IMR-90 (cell line): ENCODE measurements around the gene PEX19. TPM values are rescaled to one million over a fixed set of nuclear protein-coding genes. Genes with fewer than 3 reads are reported as not detected.

Experiments used
- ATAC-seq: fragments of 200-7000 bp; cut with Tn5 transposase; 2 replicates; pipeline ENCODE4 v1.9.1; 2020; ENCODE audit warnings: low read depth, mild to moderate bottlenecking, moderate library complexity
- BruUV-seq: library from RNA; stranded (reverse); fragments of 400-500 nt; replicated peaks from 2 replicates; lab custom pipeline; 2021; lab: Mats Ljungman, UMichigan
- CTCF ChIA-PET: fragments of 300-600 bp; formaldehyde crosslinking; extraction: SDS; loops from one replicate; lab custom pipeline; 2021; ENCODE audit warnings: antibody characterized with exemption; lab: Yijun Ruan, JAX
- POLR2A ChIA-PET: fragments of 300-600 bp; sonication (Branson Sonifier 250); formaldehyde crosslinking; loops from one replicate; lab custom pipeline; 2022; ENCODE audit warnings: antibody characterized with exemption; ENCODE audit not compliant: unreplicated experiment; lab: Charles Lee
- DNase-seq: peaks from one replicate; pipeline ENCODE4 v3.0.0; 2013
- H2AFZ ChIP-seq: replicated peaks from 2 replicates; pipeline ENCODE3; 2013; ENCODE audit warnings: low read length, mild to moderate bottlenecking; ENCODE audit not compliant: poor library complexity
- H2AK5ac ChIP-seq: 2 replicates; pipeline ENCODE4 v1.6.1; 2013; ENCODE audit warnings: low read depth, low read length, inconsistent platforms
- H2AK9ac ChIP-seq: replicated peaks from 2 replicates; pipeline ENCODE3; 2013; ENCODE audit warnings: mild to moderate bottlenecking, low read depth, low read length, moderate library complexity; ENCODE audit not compliant: poor library complexity
- H2BK120ac ChIP-seq: 2 replicates; pipeline ENCODE4 v1.6.1; 2013; ENCODE audit warnings: low read depth, low read length, inconsistent platforms
- H2BK15ac ChIP-seq: 3 replicates; pipeline ENCODE4 v1.6.1; 2013; ENCODE audit warnings: low read depth, low read length, inconsistent platforms
- H2BK20ac ChIP-seq: 2 replicates; pipeline ENCODE4 v1.6.1; 2013; ENCODE audit warnings: low read depth, mild to moderate bottlenecking, inconsistent platforms, low read length, moderate library complexity
- H2BK5ac ChIP-seq: 2 replicates; pipeline ENCODE4 v1.6.1; 2013; ENCODE audit warnings: mild to moderate bottlenecking, low read depth, low read length, inconsistent platforms; ENCODE audit not compliant: poor library complexity, severe bottlenecking
- H3K14ac ChIP-seq: replicated peaks from 2 replicates; pipeline ENCODE4 v1.6.1; 2013; ENCODE audit warnings: low read depth, low read length, inconsistent platforms
- H3K18ac ChIP-seq: 2 replicates; pipeline ENCODE4 v1.6.1; 2013; ENCODE audit warnings: low read depth, low read length, control low read depth
- H3K23ac ChIP-seq: 2 replicates; pipeline ENCODE4 v1.6.1; 2013; ENCODE audit warnings: low read depth, low read length, inconsistent platforms
- H3K27ac ChIP-seq: 2 replicates; pipeline ENCODE4 v1.5.1; 2013; ENCODE audit warnings: mild to moderate bottlenecking, control low read depth, low read length; ENCODE audit not compliant: insufficient read depth
- H3K27me3 ChIP-seq: 2 replicates; pipeline ENCODE4 v1.6.1; 2013; ENCODE audit warnings: low read length; ENCODE audit not compliant: control insufficient read depth, insufficient read depth
- H3K36me3 ChIP-seq: 2 replicates; pipeline ENCODE4 v1.6.1; 2013; ENCODE audit warnings: low read length, mixed read lengths; ENCODE audit not compliant: control insufficient read depth, insufficient read depth
- H3K4ac ChIP-seq: 2 replicates; pipeline ENCODE4 v1.6.1; 2013; ENCODE audit warnings: low read depth, low read length, inconsistent platforms
- H3K4me1 ChIP-seq: 2 replicates; pipeline ENCODE4 v1.6.1; 2013; ENCODE audit warnings: low read length, mixed read lengths; ENCODE audit not compliant: control insufficient read depth, insufficient read depth
- H3K4me2 ChIP-seq: 2 replicates; pipeline ENCODE4 v1.6.1; 2013; ENCODE audit warnings: low read depth, mild to moderate bottlenecking, control low read depth, low read length, moderate library complexity
- H3K4me3 ChIP-seq: 2 replicates; pipeline ENCODE4 v1.5.1; 2013; ENCODE audit warnings: low read depth, mild to moderate bottlenecking, control low read depth, low read length, moderate library complexity; ENCODE audit not compliant: insufficient read depth
- H3K56ac ChIP-seq: 2 replicates; pipeline ENCODE4 v1.6.1; 2013; ENCODE audit warnings: low read length, inconsistent platforms; ENCODE audit not compliant: insufficient read depth; ENCODE audit errors: extremely low read depth
- H3K79me1 ChIP-seq, 2 experiments: 2 replicates each; pipeline ENCODE4 v1.6.1; 2013; ENCODE audit warnings: low read length in 2 of 2, inconsistent platforms in 1 of 2, low read depth in 1 of 2
- H3K9ac ChIP-seq: 2 replicates; pipeline ENCODE4 v1.6.1; 2013; ENCODE audit warnings: low read depth, low read length, control low read depth
- H3K9me1 ChIP-seq: 2 replicates; pipeline ENCODE4 v1.6.1; 2013; ENCODE audit warnings: low read length, inconsistent platforms; ENCODE audit not compliant: insufficient read depth
- H3K9me3 ChIP-seq: 2 replicates; pipeline ENCODE4 v1.6.1; 2013; ENCODE audit warnings: low read length; ENCODE audit not compliant: control insufficient read depth, insufficient read depth
- H4K20me1 ChIP-seq: 2 replicates; pipeline ENCODE4 v1.6.1; 2013; ENCODE audit warnings: low read length, inconsistent platforms; ENCODE audit not compliant: insufficient read depth
- H4K5ac ChIP-seq: 2 replicates; pipeline ENCODE4 v1.6.1; 2013; ENCODE audit warnings: mild to moderate bottlenecking, low read depth, low read length, control low read depth
- H4K8ac ChIP-seq, 2 experiments: 2 replicates each; pipeline ENCODE4 v1.6.1; 2013; ENCODE audit warnings: low read depth in 2 of 2, low read length in 2 of 2, control low read depth in 1 of 2, inconsistent platforms in 1 of 2
- H4K91ac ChIP-seq: 2 replicates; pipeline ENCODE4 v1.6.1; 2013; ENCODE audit warnings: low read depth, low read length, inconsistent platforms; ENCODE audit not compliant: insufficient read depth
- CEBPB ChIP-seq: IDR thresholded peaks from 2 replicates; pipeline ENCODE4 v1.6.1; 2012; ENCODE audit warnings: low read depth, low read length, improper control_type of control experiment
- ELK1 ChIP-seq: fragments of 150-350 bp; IDR thresholded peaks from 2 replicates; pipeline ENCODE4 v1.6.1; 2016; ENCODE audit warnings: low read depth, mild to moderate bottlenecking, low read length, moderate library complexity, borderline replicate concordance
- FOS ChIP-seq: fragments of 150-350 bp; IDR thresholded peaks from 2 replicates; pipeline ENCODE4 v1.6.1; 2016; ENCODE audit warnings: low read depth, low read length
- MAFK ChIP-seq: IDR thresholded peaks from 2 replicates; pipeline ENCODE4 v1.6.1; 2012; ENCODE audit warnings: low read depth, low read length, improper control_type of control experiment
- MXI1 ChIP-seq: IDR thresholded peaks from 2 replicates; pipeline ENCODE4 v1.6.1; 2012; ENCODE audit warnings: low read depth, mild to moderate bottlenecking, low read length, moderate library complexity, borderline replicate concordance
- NFE2L2 ChIP-seq: fragments of 150-350 bp; IDR thresholded peaks from 2 replicates; pipeline ENCODE4 v1.6.1; 2016; ENCODE audit warnings: low read depth, mild to moderate bottlenecking, low read length
- RAD21 ChIP-seq: IDR thresholded peaks from 2 replicates; pipeline ENCODE4 v1.6.1; 2012; ENCODE audit warnings: low read length, improper control_type of control experiment
- RCOR1 ChIP-seq: IDR thresholded peaks from 2 replicates; pipeline ENCODE4 v1.6.1; 2012; ENCODE audit warnings: mild to moderate bottlenecking, low read length, improper control_type of control experiment; ENCODE audit not compliant: insufficient replicate concordance
- RFX5 ChIP-seq: IDR thresholded peaks from 2 replicates; pipeline ENCODE4 v1.8.0; 2012; ENCODE audit warnings: low read depth, mild to moderate bottlenecking, low read length, moderate library complexity
- SMC3 ChIP-seq: fragments of 150-350 bp; IDR thresholded peaks from 2 replicates; pipeline ENCODE4 v1.6.1; 2016; ENCODE audit warnings: low read depth, mild to moderate bottlenecking, antibody characterized with exemption, low read length, moderate library complexity
- WGBS, 2 experiments: methylation state at CpG; one replicate each; pipeline versions ENCODE4 v1.1.5 to v1.1.7; 2013; ENCODE audit warnings: missing lambda C conversion rate in 2 of 2; ENCODE audit not compliant: insufficient read length in 1 of 2; ENCODE audit errors: extremely low coverage in 2 of 2; 5-methylcytosine and 5-hydroxymethylcytosine counted together
- dilution Hi-C: fragments of 300-500 bp; cut with HindIII; formaldehyde crosslinking; loops from one replicate; pipeline ENCODE4 v1.14.3; 2018; ENCODE audit warnings: low sequenced_read_pairs; ENCODE audit not compliant: unreplicated experiment
- in situ Hi-C: fragments of 300-500 bp; cut with MboI; formaldehyde crosslinking; loops from 3 replicates; pipeline ENCODE4 v1.14.3; 2019; ENCODE audit warnings: low sequenced_read_pairs, inconsistent platforms, mixed read lengths
- intact Hi-C: fragments of 100-400 bp; cut with micrococcal nuclease; formaldehyde crosslinking; loops from 2 replicates; pipeline ENCODE4 v1.10.0; 2022
- polyA plus RNA-seq, 3 experiments: library from polyadenylated mRNA; depleted of rRNA; stranded (reverse); fragments of >200 nt; gene quantifications; 2 replicates each; pipeline ENCODE4 v1.2.3, GENCODE V29; 2012; ENCODE audit warnings: low replicate concordance in 1 of 3
- total RNA-seq: library from RNA; depleted of rRNA; stranded (reverse); fragments of >200 nt; gene quantifications from 2 replicates; pipeline ENCODE4 v1.2.3, GENCODE V29; 2012

Gene PEX19
- total and polyA plus RNA-seq, 2 of the 4 experiments (the other 2 are of a cell fraction): 44.5 to 67.7 TPM

GRCh38 chr1:160255781-160256300, 29.1 kb downstream of the PEX19 start:
- no peak overlapping the region for H3K23ac ChIP-seq
- no peak overlapping the region for H2BK15ac ChIP-seq
- H3K79me1 ChIP-seq: peaks cover 20 to 59% of the 10 kb centered on the region in 2 experiments; a peak in 3 of 4 replicates
- H3K9ac ChIP-seq: no peak overlapping the region
- 100% methylated on average over 1 of the region's 4 CpGs; no CpG with 5 or more reads in 1 of the 2 experiments for WGBS, 2 experiments
- CTCF ChIA-PET: interaction anchor here (0.6 kb wide), 1 partner anchor 8 kb away, joined by 3 read pairs; no protein-coding TSS in a partner anchor
- ATAC-seq (no peak), DNase-seq (no peak)
- no peak overlapping the region for H3K56ac ChIP-seq
- no peak overlapping the region for H4K8ac ChIP-seq
- BruUV-seq: no TSS peak
- in situ Hi-C loops: no loop called here
- no peak overlapping the region for H2BK5ac ChIP-seq
- no peak overlapping the region for H2BK120ac ChIP-seq
- H4K5ac ChIP-seq: no peak overlapping the region
- no peak overlapping the region for H3K4me2 ChIP-seq
- POLR2A ChIA-PET: no interaction called here
- no peak overlapping the region for H2AK9ac ChIP-seq
- peaks cover 2% of the 10 kb centered on the region for H3K36me3 ChIP-seq
- H3K4me1 ChIP-seq: peaks cover 2% of the 10 kb centered on the region; the same call in 1 of the 2 replicates
- no peak overlapping the region for H2AK5ac ChIP-seq
- H3K27me3 ChIP-seq: no peaks in the 10 kb centered on the region
- no peak overlapping the region for H3K4ac ChIP-seq
- peaks cover 4% of the 10 kb centered on the region for H3K9me1 ChIP-seq
- H3K9me3 ChIP-seq: no peaks in the 10 kb centered on the region
- no peak overlapping the region for H2BK20ac ChIP-seq
- no peak overlapping the region for H3K18ac ChIP-seq
- dilution Hi-C loops: no loop called here
- no peak overlapping the region for H2AFZ ChIP-seq
- H4K91ac ChIP-seq: no peak overlapping the region
- intact Hi-C loops: no loop called here
- peaks cover 20% of the 10 kb centered on the region for H4K20me1 ChIP-seq
- H3K4me3 ChIP-seq: no peak overlapping the region
- H3K27ac ChIP-seq: no peak overlapping the region
- TF ChIP-seq MAFK: no peak
- no peak for TF ChIP-seq RCOR1
- TF ChIP-seq ELK1: no peak
- no peak for TF ChIP-seq NFE2L2
- TF ChIP-seq RAD21: no peak
- no peak for TF ChIP-seq SMC3
- no peak for TF ChIP-seq RFX5
- no peak for TF ChIP-seq MXI1
- no peak for TF ChIP-seq FOS
- no peak for TF ChIP-seq CEBPB
- no peak overlapping the region for H3K14ac ChIP-seq
